HepG2 (cell line): Measurements from ENCODE around the gene ZNF853. TPM values are rescaled to one million over a fixed set of nuclear protein-coding genes. Genes with fewer than 3 reads are reported as not detected.

ENCODE experiments used
- ATAC-seq: fragments of 200-7000 bp; cut with Tn5 transposase; 3 replicates; pipeline ENCODE4 v1.9.1; 2020; ENCODE audit warnings: mild to moderate bottlenecking, moderate library complexity
- BruUV-seq: library from RNA; stranded (reverse); fragments of 400-500 nt; replicated peaks from 2 replicates; lab custom pipeline; 2021; lab: Mats Ljungman, UMichigan
- CTCF ChIA-PET: fragments of 300-600 bp; formaldehyde crosslinking; extraction: SDS; loops from one replicate; lab custom pipeline; 2021; ENCODE audit warnings: low total read pairs, inconsistent platforms, low intra/inter-chr PET ratio; lab: Yijun Ruan, JAX
- POLR2A ChIA-PET: fragments of 350-600 bp; sonication (Branson Sonifier 250); formaldehyde crosslinking; loops from one replicate; lab custom pipeline; 2020; ENCODE audit warnings: antibody characterized with exemption, inconsistent platforms; lab: Yijun Ruan, JAX
- DNase-seq: peaks from one replicate; pipeline ENCODE4 v3.0.0-alpha.2; 2015; ENCODE audit warnings: low spot score
- FAIRE-seq: peaks from 3 replicates; lab custom pipeline; 2011; peaks lifted over from hg19 to GRCh38; lab: Jason Lieb, UNC
- H2AFZ ChIP-seq: one replicate; pipeline ENCODE4 v1.6.1; 2011; ENCODE audit warnings: low read length, inconsistent platforms
- H3K27ac ChIP-seq: fragments of 300-600 bp; 3 replicates; pipeline ENCODE4 v1.8.0; 2011; ENCODE audit warnings: mixed run types, mild to moderate bottlenecking, mixed read lengths, low read length, inconsistent platforms; ENCODE audit not compliant: insufficient read depth; ENCODE audit errors: extremely low read length
- H3K27me3 ChIP-seq, 2 experiments: fragments of 200-600 bp in 1 of 2; 2 replicates in 1 of 2; 3 replicates in 1 of 2; pipeline versions ENCODE4 v1.6.0 to v1.8.0; 2011; ENCODE audit warnings: low read length in 2 of 2, mild to moderate bottlenecking in 2 of 2, moderate library complexity in 2 of 2, inconsistent platforms in 1 of 2; ENCODE audit not compliant: insufficient read depth in 2 of 2, control insufficient read depth in 1 of 2
- H3K36me3 ChIP-seq, 2 experiments: fragments of 200-600 bp in 1 of 2; replicated peaks in 1 of 2; 2 replicates in 1 of 2; 3 replicates in 1 of 2; pipeline versions ENCODE4 v1.5.1 to v1.8.0; 2011; ENCODE audit warnings: low read length in 2 of 2, inconsistent platforms in 1 of 2; ENCODE audit not compliant: insufficient read depth in 2 of 2, control insufficient read depth in 1 of 2
- H3K4me1 ChIP-seq: 2 replicates; pipeline ENCODE4 v1.5.1; 2012; ENCODE audit warnings: low read length, inconsistent platforms; ENCODE audit not compliant: insufficient read depth
- H3K4me2 ChIP-seq: 2 replicates; pipeline ENCODE4 v1.6.0; 2011; ENCODE audit warnings: low read depth, low read length, inconsistent platforms
- H3K4me3 ChIP-seq, 3 experiments: fragments of 200-600 bp in 1 of 3; sonication (generic), shearing (Covaris generic) in 1 of 3; replicated peaks in 1 of 3; 2 replicates each; pipeline ENCODE4 v1.5.1; 2011 to 2016; ENCODE audit warnings: low read length in 3 of 3, inconsistent platforms in 2 of 3, low read depth in 2 of 3, mild to moderate bottlenecking in 2 of 3, control low read depth in 1 of 3, mixed read lengths in 1 of 3; ENCODE audit not compliant: insufficient read depth in 1 of 3
- H3K79me2 ChIP-seq: one replicate; pipeline ENCODE4 v1.6.1; 2011; ENCODE audit warnings: low read length, inconsistent platforms; ENCODE audit not compliant: insufficient read depth
- H3K9ac ChIP-seq: 2 replicates; pipeline ENCODE4 v1.6.0; 2011; ENCODE audit warnings: mild to moderate bottlenecking, low read depth, low read length, inconsistent platforms; ENCODE audit not compliant: insufficient read depth
- H3K9me3 ChIP-seq: 2 replicates; pipeline ENCODE4 v1.5.1; 2012; ENCODE audit warnings: mild to moderate bottlenecking, low read length
- H4K20me1 ChIP-seq: 2 replicates; pipeline ENCODE4 v1.6.0; 2011; ENCODE audit warnings: inconsistent platforms, mild to moderate bottlenecking, low read length, moderate library complexity; ENCODE audit not compliant: insufficient read depth
- NKX3-1 ChIP-seq: sonication (generic); formaldehyde crosslinking; IDR thresholded peaks from 2 replicates; pipeline ENCODE4 v1.5.0; 2020; ENCODE audit warnings: missing genetic modification reagents
- PRPF4 ChIP-seq: fragments of 200-400 bp; formaldehyde crosslinking; IDR thresholded peaks from 2 replicates; pipeline ENCODE4 v1.6.1; 2016; ENCODE audit warnings: low read length, low read depth; ENCODE audit not compliant: poor library complexity, severe bottlenecking
- ZFY ChIP-seq: sonication (generic); formaldehyde crosslinking; IDR thresholded peaks from 2 replicates; pipeline ENCODE4 v1.4.0; 2020; ENCODE audit warnings: missing genetic modification reagents
- ZNF124 ChIP-seq: sonication (generic); formaldehyde crosslinking; IDR thresholded peaks from 2 replicates; pipeline ENCODE4 v1.4.0; 2020; ENCODE audit warnings: missing genetic modification reagents
- WGBS: methylation state at CpG from one replicate; pipeline ENCODE4 v1.1.6; 2017; ENCODE audit warnings: low lambda C conversion rate; 5-methylcytosine and 5-hydroxymethylcytosine counted together
- in situ Hi-C: cut with HindIII; loops from 2 replicates; pipeline ENCODE4 v1.10.0; 2017; ENCODE audit warnings: low pct_unique_long_range_greater_than_20kb; ENCODE audit not compliant: extremely low pct_ligation_motif_present
- intact Hi-C: fragments of 100-400 bp; cut with micrococcal nuclease; formaldehyde crosslinking; loops from one replicate; pipeline ENCODE4 v1.10.0; 2022; ENCODE audit not compliant: unreplicated experiment
- polyA plus RNA-seq, 8 experiments: library from polyadenylated mRNA; depleted of rRNA in 3 of 8; stranded (reverse) in 7 of 8; unstranded in 1 of 8; fragments of >200 nt; fragmentation: Illumina TruSeq in 4 of 8; extraction: Trizol in 4 of 8; gene quantifications; 2 replicates each; pipeline versions ENCODE4 v1.2.1 to v1.2.3, GENCODE V29; 2011 to 2016; ENCODE audit warnings: low read depth in 4 of 8, missing spikeins in 1 of 8, mixed read lengths in 1 of 8; ENCODE audit not compliant: insufficient read depth in 1 of 8
- total RNA-seq, 5 experiments: library from RNA; depleted of rRNA; stranded (reverse); fragments of >200 nt; fragmentation: Illumina TruSeq; extraction: Trizol; gene quantifications; 2 replicates each; pipeline ENCODE4 v1.2.3, GENCODE V29; 2016; ENCODE audit warnings: low read depth in 1 of 5
- TF ChIP-seq, protein P1 (sequence below): sonication (generic); formaldehyde crosslinking; IDR thresholded peaks from 2 replicates; pipeline ENCODE4 v1.5.0; 2020; ENCODE audit warnings: mild to moderate bottlenecking, missing genetic modification reagents, borderline replicate concordance
- TF ChIP-seq, protein P2 (sequence below): sonication (generic); formaldehyde crosslinking; IDR thresholded peaks from 2 replicates; pipeline ENCODE4 v1.5.1; 2020; ENCODE audit warnings: missing genetic modification reagents, mild to moderate bottlenecking, borderline replicate concordance
- TF ChIP-seq, protein P3 (sequence below): sonication (generic); formaldehyde crosslinking; conservative IDR thresholded peaks from 2 replicates; pipeline ENCODE4 v1.8.1; 2023; ENCODE audit warnings: missing genetic modification reagents
- TF ChIP-seq, protein P4 (sequence below): sonication (generic); formaldehyde crosslinking; IDR thresholded peaks from 2 replicates; pipeline ENCODE4 v1.8.0; 2022; ENCODE audit warnings: missing genetic modification reagents, low read depth, mild to moderate bottlenecking, borderline replicate concordance

ZNF853 gene
- total and polyA plus RNA-seq, 2 of the 13 experiments (the other 11 are each of a cell fraction or from before 2014, with no cell fraction given), result 2.1 to 6.2 TPM

DNA sequence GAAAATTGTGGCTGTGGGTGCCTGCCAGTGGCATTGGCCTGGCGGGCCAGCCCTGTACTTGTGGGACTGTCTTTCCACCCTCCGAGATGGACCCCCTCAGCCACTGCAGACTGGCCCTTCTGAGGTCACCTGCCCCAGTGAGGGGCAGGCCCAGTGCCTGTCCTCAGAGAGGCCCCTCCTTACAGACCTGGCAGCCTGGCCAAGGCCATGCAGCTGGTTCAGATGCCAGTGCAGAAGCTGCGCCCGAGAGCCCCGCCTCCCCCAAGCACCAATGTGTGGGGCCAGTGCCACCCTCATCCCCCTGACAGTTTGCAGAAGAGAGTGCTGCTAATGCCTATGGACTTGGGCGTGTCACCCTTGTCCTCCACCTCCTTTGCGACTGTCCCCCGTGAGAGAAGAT, 31.7 kb downstream of the ZNF853 start (continued):
- TF ChIP-seq ZFY (no peak), NKX3-1 (CRISPR knock-in tag) (no peak)
- TF ChIP-seq, protein P1, sequence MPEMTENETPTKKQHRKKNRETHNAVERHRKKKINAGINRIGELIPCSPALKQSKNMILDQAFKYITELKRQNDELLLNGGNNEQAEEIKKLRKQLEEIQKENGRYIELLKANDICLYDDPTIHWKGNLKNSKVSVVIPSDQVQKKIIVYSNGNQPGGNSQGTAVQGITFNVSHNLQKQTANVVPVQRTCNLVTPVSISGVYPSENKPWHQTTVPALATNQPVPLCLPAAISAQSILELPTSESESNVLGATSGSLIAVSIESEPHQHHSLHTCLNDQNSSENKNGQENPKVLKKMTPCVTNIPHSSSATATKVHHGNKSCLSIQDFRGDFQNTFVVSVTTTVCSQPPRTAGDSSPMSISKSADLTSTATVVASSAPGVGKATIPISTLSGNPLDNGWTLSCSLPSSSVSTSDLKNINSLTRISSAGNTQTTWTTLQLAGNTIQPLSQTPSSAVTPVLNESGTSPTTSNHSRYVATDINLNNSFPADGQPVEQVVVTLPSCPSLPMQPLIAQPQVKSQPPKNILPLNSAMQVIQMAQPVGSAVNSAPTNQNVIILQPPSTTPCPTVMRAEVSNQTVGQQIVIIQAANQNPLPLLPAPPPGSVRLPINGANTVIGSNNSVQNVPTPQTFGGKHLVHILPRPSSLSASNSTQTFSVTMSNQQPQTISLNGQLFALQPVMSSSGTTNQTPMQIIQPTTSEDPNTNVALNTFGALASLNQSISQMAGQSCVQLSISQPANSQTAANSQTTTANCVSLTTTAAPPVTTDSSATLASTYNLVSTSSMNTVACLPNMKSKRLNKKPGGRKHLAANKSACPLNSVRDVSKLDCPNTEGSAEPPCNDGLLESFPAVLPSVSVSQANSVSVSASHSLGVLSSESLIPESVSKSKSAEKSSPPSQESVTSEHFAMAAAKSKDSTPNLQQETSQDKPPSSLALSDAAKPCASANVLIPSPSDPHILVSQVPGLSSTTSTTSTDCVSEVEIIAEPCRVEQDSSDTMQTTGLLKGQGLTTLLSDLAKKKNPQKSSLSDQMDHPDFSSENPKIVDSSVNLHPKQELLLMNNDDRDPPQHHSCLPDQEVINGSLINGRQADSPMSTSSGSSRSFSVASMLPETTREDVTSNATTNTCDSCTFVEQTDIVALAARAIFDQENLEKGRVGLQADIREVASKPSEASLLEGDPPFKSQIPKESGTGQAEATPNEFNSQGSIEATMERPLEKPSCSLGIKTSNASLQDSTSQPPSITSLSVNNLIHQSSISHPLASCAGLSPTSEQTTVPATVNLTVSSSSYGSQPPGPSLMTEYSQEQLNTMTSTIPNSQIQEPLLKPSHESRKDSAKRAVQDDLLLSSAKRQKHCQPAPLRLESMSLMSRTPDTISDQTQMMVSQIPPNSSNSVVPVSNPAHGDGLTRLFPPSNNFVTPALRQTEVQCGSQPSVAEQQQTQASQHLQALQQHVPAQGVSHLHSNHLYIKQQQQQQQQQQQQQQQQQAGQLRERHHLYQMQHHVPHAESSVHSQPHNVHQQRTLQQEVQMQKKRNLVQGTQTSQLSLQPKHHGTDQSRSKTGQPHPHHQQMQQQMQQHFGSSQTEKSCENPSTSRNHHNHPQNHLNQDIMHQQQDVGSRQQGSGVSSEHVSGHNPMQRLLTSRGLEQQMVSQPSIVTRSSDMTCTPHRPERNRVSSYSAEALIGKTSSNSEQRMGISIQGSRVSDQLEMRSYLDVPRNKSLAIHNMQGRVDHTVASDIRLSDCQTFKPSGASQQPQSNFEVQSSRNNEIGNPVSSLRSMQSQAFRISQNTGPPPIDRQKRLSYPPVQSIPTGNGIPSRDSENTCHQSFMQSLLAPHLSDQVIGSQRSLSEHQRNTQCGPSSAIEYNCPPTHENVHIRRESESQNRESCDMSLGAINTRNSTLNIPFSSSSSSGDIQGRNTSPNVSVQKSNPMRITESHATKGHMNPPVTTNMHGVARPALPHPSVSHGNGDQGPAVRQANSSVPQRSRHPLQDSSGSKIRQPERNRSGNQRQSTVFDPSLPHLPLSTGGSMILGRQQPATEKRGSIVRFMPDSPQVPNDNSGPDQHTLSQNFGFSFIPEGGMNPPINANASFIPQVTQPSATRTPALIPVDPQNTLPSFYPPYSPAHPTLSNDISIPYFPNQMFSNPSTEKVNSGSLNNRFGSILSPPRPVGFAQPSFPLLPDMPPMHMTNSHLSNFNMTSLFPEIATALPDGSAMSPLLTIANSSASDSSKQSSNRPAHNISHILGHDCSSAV, result no peak

DNA sequence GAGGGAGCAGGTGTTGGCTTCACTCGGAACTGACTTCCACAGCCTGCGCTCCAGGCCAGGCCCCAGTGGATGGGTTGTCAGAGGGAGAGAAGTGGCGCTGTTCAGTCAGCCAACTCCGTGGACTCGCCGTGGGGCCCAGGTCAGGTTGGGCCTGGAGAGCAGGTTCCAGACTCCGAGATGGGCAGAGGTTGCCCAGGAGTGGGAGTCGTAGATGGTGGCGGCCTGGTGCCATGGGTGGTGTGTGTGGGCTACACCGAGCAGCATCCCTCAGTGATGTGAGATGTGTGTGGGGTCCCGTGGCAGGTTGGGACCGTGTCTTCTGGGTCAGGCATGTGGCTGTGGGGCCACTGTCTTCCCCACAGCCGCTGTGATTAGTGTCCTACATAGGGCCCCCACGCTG, 32.1 kb downstream of the ZNF853 start:
- no peak for FAIRE-seq
- CTCF ChIA-PET, result no interaction called here
- intact Hi-C loops (no loop called here), in situ Hi-C loops (no loop called here)
- H3K27me3 ChIP-seq, result no peaks in the 10 kb centered on the region
- 93% methylated on average over 12 of the region's 14 CpGs for WGBS
- H3K4me2 ChIP-seq, result no peak overlapping the region
- H3K9ac ChIP-seq, result no peak overlapping the region
- H3K4me1 ChIP-seq, result no peaks in the 10 kb centered on the region
- H3K4me3 ChIP-seq, result no peak overlapping the region
- POLR2A ChIA-PET, result no interaction called here
- no peak for DNase-seq
- H3K36me3 ChIP-seq, result peaks cover 17 to 43% of the 10 kb centered on the region in 2 experiments; a peak in 4 of 5 replicates
- no peaks in the 10 kb centered on the region for H3K79me2 ChIP-seq
- BruUV-seq, result no TSS peak
- no peak overlapping the region for H3K27ac ChIP-seq
- no peak for ATAC-seq
- H4K20me1 ChIP-seq, result no peaks in the 10 kb centered on the region
- H3K9me3 ChIP-seq, result no peaks in the 10 kb centered on the region
- H2AFZ ChIP-seq, result no peak overlapping the region
- no peak for TF ChIP-seq ZNF124 (CRISPR knock-in tag)
- TF ChIP-seq, protein P2, sequence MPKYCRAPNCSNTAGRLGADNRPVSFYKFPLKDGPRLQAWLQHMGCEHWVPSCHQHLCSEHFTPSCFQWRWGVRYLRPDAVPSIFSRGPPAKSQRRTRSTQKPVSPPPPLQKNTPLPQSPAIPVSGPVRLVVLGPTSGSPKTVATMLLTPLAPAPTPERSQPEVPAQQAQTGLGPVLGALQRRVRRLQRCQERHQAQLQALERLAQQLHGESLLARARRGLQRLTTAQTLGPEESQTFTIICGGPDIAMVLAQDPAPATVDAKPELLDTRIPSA (CRISPR knock-in tag), result no peak
- TF ChIP-seq, protein P3, sequence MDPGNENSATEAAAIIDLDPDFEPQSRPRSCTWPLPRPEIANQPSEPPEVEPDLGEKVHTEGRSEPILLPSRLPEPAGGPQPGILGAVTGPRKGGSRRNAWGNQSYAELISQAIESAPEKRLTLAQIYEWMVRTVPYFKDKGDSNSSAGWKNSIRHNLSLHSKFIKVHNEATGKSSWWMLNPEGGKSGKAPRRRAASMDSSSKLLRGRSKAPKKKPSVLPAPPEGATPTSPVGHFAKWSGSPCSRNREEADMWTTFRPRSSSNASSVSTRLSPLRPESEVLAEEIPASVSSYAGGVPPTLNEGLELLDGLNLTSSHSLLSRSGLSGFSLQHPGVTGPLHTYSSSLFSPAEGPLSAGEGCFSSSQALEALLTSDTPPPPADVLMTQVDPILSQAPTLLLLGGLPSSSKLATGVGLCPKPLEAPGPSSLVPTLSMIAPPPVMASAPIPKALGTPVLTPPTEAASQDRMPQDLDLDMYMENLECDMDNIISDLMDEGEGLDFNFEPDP, result no peak
- TF ChIP-seq, protein P4, sequence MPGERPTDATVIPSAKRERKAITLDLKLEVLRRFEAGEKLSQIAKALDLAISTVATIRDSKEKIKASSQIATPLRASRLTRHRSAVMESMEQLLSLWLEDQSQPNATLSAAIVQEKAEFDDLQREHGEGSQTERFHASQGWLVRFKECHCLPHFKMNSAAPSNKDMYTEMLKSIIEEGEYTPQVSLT (CRISPR knock-in tag), result no peak
- TF ChIP-seq PRPF4, result no peak
